PFSK-1 (cell line): ENCODE results near the gene DNM1L.

Source experiments
- FOXP2 ChIP-seq: optimal IDR thresholded peaks from 2 replicates; pipeline ENCODE3; 2011; ENCODE audit warnings: borderline replicate concordance, control low read depth, inconsistent platforms; ENCODE audit not compliant: insufficient read depth; ENCODE audit errors: extremely low read length, extremely low read depth
- POLR2AphosphoS5 ChIP-seq: IDR thresholded peaks from 2 replicates; pipeline ENCODE4 v1.6.1; 2012; ENCODE audit warnings: low read depth, mild to moderate bottlenecking, control low read depth, low read length, moderate library complexity
- SIN3A ChIP-seq: IDR thresholded peaks from 2 replicates; pipeline ENCODE4 v1.6.1; 2012; ENCODE audit warnings: mild to moderate bottlenecking, low read length, moderate library complexity, borderline replicate concordance; ENCODE audit not compliant: insufficient read depth
- TAF1 ChIP-seq: IDR thresholded peaks from 2 replicates; pipeline ENCODE4 v1.6.1; 2012; ENCODE audit warnings: low read length, control low read depth, borderline replicate concordance; ENCODE audit not compliant: insufficient read depth
- TF ChIP-seq, protein P1 (sequence below), 2 experiments: IDR thresholded peaks; 2 replicates each; pipeline versions ENCODE4 v1.6.1 to v1.8.0; 2011 to 2012; ENCODE audit warnings: low read depth in 2 of 2, low read length in 2 of 2, control low read depth in 1 of 2, inconsistent platforms in 1 of 2, mild to moderate bottlenecking in 1 of 2, moderate library complexity in 1 of 2; ENCODE audit not compliant: insufficient read depth in 1 of 2

The DNM1L gene

DNA sequence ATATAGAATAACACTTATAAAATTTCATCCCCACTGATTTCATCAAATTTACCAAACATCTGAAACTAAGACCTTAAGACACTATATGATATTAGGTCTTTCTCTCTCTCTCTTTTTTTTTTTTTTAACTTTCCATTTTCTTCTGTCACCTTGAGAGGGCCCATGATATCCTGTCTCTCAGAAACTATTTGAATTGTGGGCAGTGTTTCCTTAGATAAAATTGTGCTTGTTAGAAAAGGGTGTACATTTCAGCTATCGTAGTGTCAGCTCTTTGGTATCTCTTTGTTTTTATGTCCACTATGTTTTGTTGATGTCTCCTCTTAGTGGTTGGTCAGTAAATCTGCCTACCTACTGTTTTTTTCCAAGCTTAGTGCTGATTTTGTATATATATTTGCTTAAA is 23.8 kb downstream of the DNM1L start:
- no peak for TF ChIP-seq POLR2AphosphoS5

GRCh38 chr12:32705783-32706182 is 26.7 kb downstream of the DNM1L start:
- no peak for TF ChIP-seq FOXP2
- no peak for TF ChIP-seq POLR2AphosphoS5
- TF ChIP-seq, protein P1, sequence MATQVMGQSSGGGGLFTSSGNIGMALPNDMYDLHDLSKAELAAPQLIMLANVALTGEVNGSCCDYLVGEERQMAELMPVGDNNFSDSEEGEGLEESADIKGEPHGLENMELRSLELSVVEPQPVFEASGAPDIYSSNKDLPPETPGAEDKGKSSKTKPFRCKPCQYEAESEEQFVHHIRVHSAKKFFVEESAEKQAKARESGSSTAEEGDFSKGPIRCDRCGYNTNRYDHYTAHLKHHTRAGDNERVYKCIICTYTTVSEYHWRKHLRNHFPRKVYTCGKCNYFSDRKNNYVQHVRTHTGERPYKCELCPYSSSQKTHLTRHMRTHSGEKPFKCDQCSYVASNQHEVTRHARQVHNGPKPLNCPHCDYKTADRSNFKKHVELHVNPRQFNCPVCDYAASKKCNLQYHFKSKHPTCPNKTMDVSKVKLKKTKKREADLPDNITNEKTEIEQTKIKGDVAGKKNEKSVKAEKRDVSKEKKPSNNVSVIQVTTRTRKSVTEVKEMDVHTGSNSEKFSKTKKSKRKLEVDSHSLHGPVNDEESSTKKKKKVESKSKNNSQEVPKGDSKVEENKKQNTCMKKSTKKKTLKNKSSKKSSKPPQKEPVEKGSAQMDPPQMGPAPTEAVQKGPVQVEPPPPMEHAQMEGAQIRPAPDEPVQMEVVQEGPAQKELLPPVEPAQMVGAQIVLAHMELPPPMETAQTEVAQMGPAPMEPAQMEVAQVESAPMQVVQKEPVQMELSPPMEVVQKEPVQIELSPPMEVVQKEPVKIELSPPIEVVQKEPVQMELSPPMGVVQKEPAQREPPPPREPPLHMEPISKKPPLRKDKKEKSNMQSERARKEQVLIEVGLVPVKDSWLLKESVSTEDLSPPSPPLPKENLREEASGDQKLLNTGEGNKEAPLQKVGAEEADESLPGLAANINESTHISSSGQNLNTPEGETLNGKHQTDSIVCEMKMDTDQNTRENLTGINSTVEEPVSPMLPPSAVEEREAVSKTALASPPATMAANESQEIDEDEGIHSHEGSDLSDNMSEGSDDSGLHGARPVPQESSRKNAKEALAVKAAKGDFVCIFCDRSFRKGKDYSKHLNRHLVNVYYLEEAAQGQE (IDR thresholded peaks at IDR 0.05; ENCODE audit: insufficient read depth in 1 of 2, low read depth in 2 of 2, low read length in 2 of 2), result no peak
- no peak for TF ChIP-seq SIN3A
- no peak for TF ChIP-seq TAF1

- TF ChIP-seq, protein P1 (IDR thresholded peaks at IDR 0.05; ENCODE audit: insufficient read depth in 1 of 2, low read depth in 2 of 2, low read length in 2 of 2), result no peak
- TF ChIP-seq SIN3A (no peak), TAF1 (no peak), POLR2AphosphoS5 (no peak), FOXP2 (no peak)
Measured at GRCh38 chr12:32706335-32707024, 27.4 kb downstream of the DNM1L start.

GRCh38 chr12:32708926-32709325 is 29.8 kb downstream of the DNM1L start:
- TF ChIP-seq, protein P1 (IDR thresholded peaks at IDR 0.05; ENCODE audit: insufficient read depth in 1 of 2, low read depth in 2 of 2, low read length in 2 of 2), result no peak
- TF ChIP-seq FOXP2 (no peak), SIN3A (no peak), TAF1 (no peak), POLR2AphosphoS5 (no peak)

DNA sequence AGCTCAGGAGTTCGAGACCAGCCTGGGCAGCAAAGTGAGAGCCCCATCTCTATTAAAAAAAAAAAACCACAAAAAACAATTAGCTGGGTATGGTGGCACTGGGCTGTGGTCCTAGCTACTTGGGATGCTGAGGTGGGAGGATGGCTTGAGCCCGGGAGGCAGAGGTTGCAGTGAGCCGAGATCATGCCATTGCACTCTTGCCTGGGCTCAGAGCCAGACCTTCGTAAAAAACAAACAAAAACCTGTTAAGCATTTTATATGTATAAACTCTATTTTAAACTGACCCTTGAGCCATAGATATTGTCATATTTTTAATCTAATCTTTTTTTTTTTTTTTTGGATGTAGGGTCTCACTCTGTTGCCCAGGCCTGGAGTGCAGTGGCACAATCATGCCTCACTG is 35.7 kb downstream of the DNM1L start:
- no peak for TF ChIP-seq POLR2AphosphoS5
- TF ChIP-seq, protein P1 (IDR thresholded peaks at IDR 0.05; ENCODE audit: insufficient read depth in 1 of 2, low read depth in 2 of 2, low read length in 2 of 2), result no peak
- TF ChIP-seq FOXP2, result no peak
- no peak for TF ChIP-seq TAF1
- TF ChIP-seq SIN3A, result no peak
